HEK293 (cell line): ENCODE results near the gene STAM2.

Experiments used
- CTCF ChIA-PET: fragments of 350-600 bp; formaldehyde crosslinking; extraction: SDS; loops from one replicate; lab custom pipeline; 2021; ENCODE audit warnings: antibody characterized with exemption; lab: Yijun Ruan, JAX
- POLR2A ChIA-PET: fragments of 300-600 bp; formaldehyde crosslinking; extraction: SDS; loops from one replicate; lab custom pipeline; 2020; ENCODE audit warnings: antibody characterized with exemption, inconsistent platforms; lab: Yijun Ruan, JAX
- H3K27ac ChIP-seq: fragments of 200-500 bp; sonication (Bioruptor generic); 2 replicates; pipeline ENCODE4 v1.5.1; 2014; ENCODE audit warnings: low read depth, low read length, control low read depth, inconsistent platforms; ENCODE audit errors: extremely low read depth
- H3K36me3 ChIP-seq, 2 experiments: fragments of 200-500 bp in 1 of 2; sonication (Bioruptor generic) in 1 of 2; 1 replicate in 1 of 2; 2 replicates in 1 of 2; pipeline ENCODE4 v1.5.1; 2014 to 2017; ENCODE audit warnings: inconsistent platforms in 2 of 2, low read length in 2 of 2; ENCODE audit not compliant: control insufficient read depth in 2 of 2, insufficient read depth in 1 of 2
- H3K4me1 ChIP-seq: fragments of 200-500 bp; sonication (Bioruptor generic); 2 replicates; pipeline ENCODE4 v1.5.1; 2014; ENCODE audit warnings: mild to moderate bottlenecking, low read length, inconsistent platforms; ENCODE audit not compliant: control insufficient read depth, insufficient read depth
- H3K4me3 ChIP-seq: 2 replicates; pipeline ENCODE4 v1.5.1; 2011; ENCODE audit warnings: low read depth, mild to moderate bottlenecking, control low read depth, low read length, moderate library complexity
- H3K9me3 ChIP-seq: fragments of 200-500 bp; sonication (Bioruptor generic); 2 replicates; pipeline ENCODE4 v1.5.1; 2014; ENCODE audit warnings: low read depth, low read length, inconsistent platforms; ENCODE audit not compliant: control insufficient read depth, insufficient read depth
- HOXC10 ChIP-seq: sonication (generic); formaldehyde crosslinking; IDR thresholded peaks from 2 replicates; pipeline ENCODE4 v1.8.1; 2023; ENCODE audit warnings: mild to moderate bottlenecking, missing genetic modification reagents
- INSM2 ChIP-seq: fragments of 450-650 bp; formaldehyde crosslinking; IDR thresholded peaks from 2 replicates; pipeline ENCODE4 v1.5.1; 2016; ENCODE audit warnings: missing biosample characterization, missing genetic modification characterization
- KLF1 ChIP-seq: fragments of 450-650 bp; formaldehyde crosslinking; IDR thresholded peaks from 2 replicates; pipeline ENCODE4 v1.5.1; 2016; ENCODE audit warnings: missing biosample characterization, missing genetic modification characterization
- KLF17 ChIP-seq: fragments of 450-650 bp; formaldehyde crosslinking; IDR thresholded peaks from 2 replicates; pipeline ENCODE4 v1.5.1; 2016; ENCODE audit warnings: missing biosample characterization, missing genetic modification characterization
- OVOL3 ChIP-seq: fragments of 450-650 bp; formaldehyde crosslinking; IDR thresholded peaks from 2 replicates; pipeline ENCODE4 v1.5.1; 2016; ENCODE audit warnings: missing biosample characterization, missing genetic modification characterization
- SP3 ChIP-seq: fragments of 450-650 bp; formaldehyde crosslinking; IDR thresholded peaks from 2 replicates; pipeline ENCODE4 v1.5.1; 2016; ENCODE audit warnings: missing biosample characterization, missing genetic modification characterization
- SP7 ChIP-seq: fragments of 450-650 bp; formaldehyde crosslinking; IDR thresholded peaks from 2 replicates; pipeline ENCODE4 v1.5.1; 2016; ENCODE audit warnings: missing biosample characterization, missing genetic modification characterization
- ZBTB17 ChIP-seq: fragments of 450-650 bp; formaldehyde crosslinking; IDR thresholded peaks from 2 replicates; pipeline ENCODE4 v1.5.1; 2016; ENCODE audit warnings: missing biosample characterization, missing genetic modification characterization
- ZNF221 ChIP-seq: fragments of 450-650 bp; formaldehyde crosslinking; IDR thresholded peaks from 2 replicates; pipeline ENCODE4 v1.5.1; 2017; ENCODE audit warnings: missing biosample characterization, missing genetic modification characterization, borderline replicate concordance
- ZNF23 ChIP-seq: fragments of 450-650 bp; formaldehyde crosslinking; IDR thresholded peaks from 2 replicates; pipeline ENCODE4 v1.5.1; 2016; ENCODE audit warnings: missing biosample characterization, missing genetic modification characterization, borderline replicate concordance
- ZNF248 ChIP-seq: fragments of 450-650 bp; formaldehyde crosslinking; IDR thresholded peaks from 2 replicates; pipeline ENCODE4 v1.5.1; 2017; ENCODE audit warnings: missing biosample characterization, missing genetic modification characterization
- ZNF426 ChIP-seq: fragments of 450-650 bp; formaldehyde crosslinking; IDR thresholded peaks from 2 replicates; pipeline ENCODE4 v1.5.1; 2017; ENCODE audit warnings: missing biosample characterization, missing genetic modification characterization, mild to moderate bottlenecking, inconsistent platforms, moderate library complexity
- ZNF48 ChIP-seq: fragments of 450-650 bp; formaldehyde crosslinking; IDR thresholded peaks from 2 replicates; pipeline ENCODE4 v1.5.1; 2016; ENCODE audit warnings: missing biosample characterization, missing genetic modification characterization
- ZNF501 ChIP-seq: fragments of 450-650 bp; formaldehyde crosslinking; IDR thresholded peaks from 2 replicates; pipeline ENCODE4 v1.5.1; 2016; ENCODE audit warnings: missing biosample characterization, missing genetic modification characterization
- ZNF530 ChIP-seq: fragments of 450-650 bp; formaldehyde crosslinking; IDR thresholded peaks from 2 replicates; pipeline ENCODE4 v1.5.1; 2016; ENCODE audit warnings: low read depth, missing biosample characterization, missing genetic modification characterization
- ZNF560 ChIP-seq: fragments of 450-650 bp; formaldehyde crosslinking; IDR thresholded peaks from 2 replicates; pipeline ENCODE4 v1.5.1; 2017; ENCODE audit warnings: missing biosample characterization, missing genetic modification characterization, borderline replicate concordance
- ZNF596 ChIP-seq: fragments of 450-650 bp; IDR thresholded peaks from 2 replicates; pipeline ENCODE4 v1.5.0; 2018; ENCODE audit warnings: missing biosample characterization, mild to moderate bottlenecking, missing genetic modification characterization, moderate library complexity
- ZNF623 ChIP-seq: fragments of 450-650 bp; formaldehyde crosslinking; IDR thresholded peaks from 2 replicates; pipeline ENCODE4 v1.5.1; 2016; ENCODE audit warnings: missing biosample characterization, missing genetic modification characterization
- ZNF664 ChIP-seq: fragments of 450-650 bp; formaldehyde crosslinking; IDR thresholded peaks from 2 replicates; pipeline ENCODE4 v1.5.1; 2016; ENCODE audit warnings: missing biosample characterization, missing genetic modification characterization
- ZNF747 ChIP-seq: fragments of 450-650 bp; formaldehyde crosslinking; IDR thresholded peaks from 2 replicates; pipeline ENCODE4 v1.5.1; 2016; ENCODE audit warnings: missing biosample characterization, missing genetic modification characterization
- ZNF76 ChIP-seq: fragments of 450-650 bp; formaldehyde crosslinking; IDR thresholded peaks from 2 replicates; pipeline ENCODE4; 2016; ENCODE audit warnings: low read depth, missing biosample characterization, missing genetic modification characterization, borderline replicate concordance
- ZNF837 ChIP-seq: fragments of 450-650 bp; formaldehyde crosslinking; IDR thresholded peaks from 2 replicates; pipeline ENCODE4 v1.5.1; 2016; ENCODE audit warnings: missing biosample characterization, missing genetic modification characterization
- ZNF843 ChIP-seq: fragments of 450-650 bp; formaldehyde crosslinking; IDR thresholded peaks from 2 replicates; pipeline ENCODE4 v1.5.1; 2016; ENCODE audit warnings: missing biosample characterization, missing genetic modification characterization
- ZSCAN18 ChIP-seq: fragments of 450-650 bp; formaldehyde crosslinking; IDR thresholded peaks from 2 replicates; pipeline ENCODE4 v1.5.1; 2016; ENCODE audit warnings: missing biosample characterization, missing genetic modification characterization
- TF ChIP-seq, protein P1 (sequence below): fragments of 450-650 bp; formaldehyde crosslinking; IDR thresholded peaks from 2 replicates; pipeline ENCODE4 v1.5.0; 2017; ENCODE audit warnings: missing biosample characterization, missing genetic modification characterization, borderline replicate concordance
- TF ChIP-seq, protein P2 (sequence below): fragments of 450-650 bp; formaldehyde crosslinking; IDR thresholded peaks from 2 replicates; pipeline ENCODE4 v1.5.1; 2016; ENCODE audit warnings: missing biosample characterization, missing genetic modification characterization
- TF ChIP-seq, protein P3 (sequence below): fragments of 450-650 bp; formaldehyde crosslinking; IDR thresholded peaks from 2 replicates; pipeline ENCODE4 v1.5.1; 2017; ENCODE audit warnings: missing biosample characterization, missing genetic modification characterization

The STAM2 gene

DNA sequence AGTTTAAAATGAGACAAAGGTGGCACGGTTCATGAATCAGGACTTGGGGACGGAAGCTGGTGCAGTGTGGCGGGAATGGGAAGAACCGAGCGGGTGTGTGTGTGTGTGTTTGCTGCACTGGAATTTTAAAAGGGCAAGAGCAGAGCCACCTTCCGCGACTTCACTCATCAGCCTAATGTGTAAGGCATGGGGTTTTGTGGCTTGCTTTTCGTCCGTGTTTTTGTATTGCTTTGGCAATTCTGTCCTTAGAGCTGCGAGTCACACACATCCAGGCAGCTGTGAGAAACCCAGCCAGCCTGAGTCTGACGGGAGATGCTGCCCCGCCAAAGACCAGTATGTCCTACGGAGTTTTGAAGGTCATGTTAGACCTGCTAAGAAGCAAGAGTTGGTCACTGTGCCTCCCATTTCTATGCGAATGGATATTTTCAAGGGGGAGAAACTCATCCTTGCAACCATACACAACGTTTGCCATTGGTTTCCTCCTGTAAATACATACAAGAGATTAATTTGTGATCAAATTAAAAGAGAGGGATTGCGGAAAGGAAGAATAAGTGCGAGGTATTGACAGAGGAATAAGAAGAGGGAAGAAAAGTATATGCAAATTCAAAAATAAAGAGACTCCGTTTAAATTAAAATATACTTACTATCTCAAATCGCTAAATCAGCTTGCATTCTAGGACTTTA is 76.1 kb downstream of the STAM2 start (continued):
- TF ChIP-seq ZSCAN18 (no peak), ZNF747 (no peak), INSM2 (tag by site-specific recombination) (0 out of 2 replicates have a peak, but pooled peaks have one; percentile 19), ZNF530 (tag by site-specific recombination) (no peak), ZNF664 (tag by site-specific recombination) (no peak), KLF17 (tag by site-specific recombination) (no peak), ZNF23 (tag by site-specific recombination) (no peak), ZNF48 (tag by site-specific recombination) (no peak), OVOL3 (tag by site-specific recombination) (no peak), ZNF76 (tag by site-specific recombination) (no peak), ZNF248 (tag by site-specific recombination) (no peak), ZNF426 (tag by site-specific recombination) (no peak), ZNF596 (no peak), HOXC10 (no peak)
- TF ChIP-seq, protein P1, sequence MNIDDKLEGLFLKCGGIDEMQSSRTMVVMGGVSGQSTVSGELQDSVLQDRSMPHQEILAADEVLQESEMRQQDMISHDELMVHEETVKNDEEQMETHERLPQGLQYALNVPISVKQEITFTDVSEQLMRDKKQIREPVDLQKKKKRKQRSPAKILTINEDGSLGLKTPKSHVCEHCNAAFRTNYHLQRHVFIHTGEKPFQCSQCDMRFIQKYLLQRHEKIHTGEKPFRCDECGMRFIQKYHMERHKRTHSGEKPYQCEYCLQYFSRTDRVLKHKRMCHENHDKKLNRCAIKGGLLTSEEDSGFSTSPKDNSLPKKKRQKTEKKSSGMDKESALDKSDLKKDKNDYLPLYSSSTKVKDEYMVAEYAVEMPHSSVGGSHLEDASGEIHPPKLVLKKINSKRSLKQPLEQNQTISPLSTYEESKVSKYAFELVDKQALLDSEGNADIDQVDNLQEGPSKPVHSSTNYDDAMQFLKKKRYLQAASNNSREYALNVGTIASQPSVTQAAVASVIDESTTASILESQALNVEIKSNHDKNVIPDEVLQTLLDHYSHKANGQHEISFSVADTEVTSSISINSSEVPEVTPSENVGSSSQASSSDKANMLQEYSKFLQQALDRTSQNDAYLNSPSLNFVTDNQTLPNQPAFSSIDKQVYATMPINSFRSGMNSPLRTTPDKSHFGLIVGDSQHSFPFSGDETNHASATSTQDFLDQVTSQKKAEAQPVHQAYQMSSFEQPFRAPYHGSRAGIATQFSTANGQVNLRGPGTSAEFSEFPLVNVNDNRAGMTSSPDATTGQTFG, result no peak

- peaks cover 7% of the 10 kb centered on the region for H3K4me1 ChIP-seq
- H3K9me3 ChIP-seq, result no peaks in the 10 kb centered on the region
- H3K4me3 ChIP-seq, result peak within 1 kb of the TSS; percentile 73
- ChIA-PET POLR2A (interaction anchor here (0.8 to 0.9 kb wide), 2 partner anchors 44 to 77 kb away, joined by 3 to 4 read pairs; no protein-coding TSS in a partner anchor), CTCF (interaction anchor here (0.6 to 2.0 kb wide), 6 partner anchors 15 to 1274 kb away, joined by 3 to 11 read pairs (median 4); no protein-coding TSS in a partner anchor)
- H3K36me3 ChIP-seq, result no peaks in the 10 kb centered on the region
- peak within 1 kb of the TSS; percentile 76 for H3K27ac ChIP-seq
- TF ChIP-seq ZNF843 (tag by site-specific recombination), result peak; percentile 78
- no peak for TF ChIP-seq ZNF837 (tag by site-specific recombination)
- 0 out of 2 replicates have a peak, but pooled peaks have one; percentile 28 for TF ChIP-seq ZBTB17 (tag by site-specific recombination)
- no peak for TF ChIP-seq ZNF221
- TF ChIP-seq, protein P2, sequence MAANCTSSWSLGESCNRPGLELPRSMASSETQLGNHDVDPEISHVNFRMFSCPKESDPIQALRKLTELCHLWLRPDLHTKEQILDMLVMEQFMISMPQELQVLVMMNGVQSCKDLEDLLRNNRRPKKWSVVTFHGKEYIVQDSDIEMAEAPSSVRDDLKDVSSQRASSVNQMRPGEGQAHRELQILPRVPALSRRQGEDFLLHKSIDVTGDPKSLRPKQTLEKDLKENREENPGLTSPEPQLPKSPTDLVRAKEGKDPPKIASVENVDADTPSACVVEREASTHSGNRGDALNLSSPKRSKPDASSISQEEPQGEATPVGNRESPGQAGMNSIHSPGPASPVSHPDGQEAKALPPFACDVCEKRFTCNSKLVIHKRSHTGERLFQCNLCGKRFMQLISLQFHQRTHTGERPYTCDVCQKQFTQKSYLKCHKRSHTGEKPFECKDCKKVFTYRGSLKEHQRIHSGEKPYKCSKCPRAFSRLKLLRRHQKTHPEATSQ (tag by site-specific recombination), result peak; percentile 48; the same call in 1 of the 2 replicates
- peak; percentile 56 for TF ChIP-seq SP7 (tag by site-specific recombination)
- TF ChIP-seq SP3, result peak; percentile 97
- peak; percentile 78 for TF ChIP-seq KLF1 (tag by site-specific recombination)
- no peak for TF ChIP-seq ZNF623
- TF ChIP-seq, protein P3, sequence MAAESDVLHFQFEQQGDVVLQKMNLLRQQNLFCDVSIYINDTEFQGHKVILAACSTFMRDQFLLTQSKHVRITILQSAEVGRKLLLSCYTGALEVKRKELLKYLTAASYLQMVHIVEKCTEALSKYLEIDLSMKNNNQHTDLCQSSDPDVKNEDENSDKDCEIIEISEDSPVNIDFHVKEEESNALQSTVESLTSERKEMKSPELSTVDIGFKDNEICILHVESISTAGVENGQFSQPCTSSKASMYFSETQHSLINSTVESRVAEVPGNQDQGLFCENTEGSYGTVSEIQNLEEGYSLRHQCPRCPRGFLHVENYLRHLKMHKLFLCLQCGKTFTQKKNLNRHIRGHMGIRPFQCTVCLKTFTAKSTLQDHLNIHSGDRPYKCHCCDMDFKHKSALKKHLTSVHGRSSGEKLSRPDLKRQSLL (tag by site-specific recombination), result peak; percentile 75; the same call in 1 of the 2 replicates
- peak; percentile 36 for TF ChIP-seq ZNF501
- no peak for TF ChIP-seq ZNF560 (tag by site-specific recombination)
Measured at GRCh38 chr2:152098496-152099366, 76.8 kb downstream of the STAM2 start, which contains the start of gene CACNB4. Gene CACNB4 (minus strand): TSS chr2:152099044.
